ENCODE results near the gene MEF2D. TPM values are rescaled to one million over a fixed set of nuclear protein-coding genes. Genes with fewer than 3 reads are reported as not detected.

MEF2D gene
- total RNA-seq, 1 donor from 2014 or later: 37.8 TPM

- DNase-seq (ENCODE audit: low spot score in 2 of 2, unreplicated experiment in 2 of 2): no peak
- Mint-ChIP-seq H3K4me1 (no peaks in the 10 kb centered on the region), H3K27me3 (ENCODE audit: low read depth) (no peaks in the 10 kb centered on the region), H3K4me3 (no peak overlapping the region), H3K27ac (no peak overlapping the region), H3K9me3 (no peaks in the 10 kb centered on the region), H3K36me3 (peaks cover 45% of the 10 kb centered on the region)
- no peak for TF ChIP-seq CTCF (IDR thresholded peaks at IDR 0.05; ENCODE audit: unreplicated experiment)
Observed at GRCh38 chr1:156475568-156476500, 24.7 kb downstream of the MEF2D start.

- H3K9me3 Mint-ChIP-seq: no peaks in the 10 kb centered on the region
- no peaks in the 10 kb centered on the region for H3K27me3 Mint-ChIP-seq (ENCODE audit: low read depth)
- H3K36me3 Mint-ChIP-seq: peaks cover 37% of the 10 kb centered on the region
- no peak overlapping the region for H3K4me3 Mint-ChIP-seq
- no peak for TF ChIP-seq CTCF (IDR thresholded peaks at IDR 0.05; ENCODE audit: unreplicated experiment)
- no peak for DNase-seq (ENCODE audit: low spot score in 2 of 2, unreplicated experiment in 2 of 2)
- H3K27ac Mint-ChIP-seq: no peak overlapping the region
- H3K4me1 Mint-ChIP-seq: no peaks in the 10 kb centered on the region
Observed at GRCh38 chr1:156474966-156475365, 25.6 kb downstream of the MEF2D start.

- Mint-ChIP-seq H3K4me1 (no peaks in the 10 kb centered on the region), H3K9me3 (no peaks in the 10 kb centered on the region), H3K27me3 (ENCODE audit: low read depth) (no peaks in the 10 kb centered on the region), H3K4me3 (no peak overlapping the region), H3K36me3 (peaks cover 34% of the 10 kb centered on the region), H3K27ac (peak overlapping the region; percentile 58)
- no peak for DNase-seq (ENCODE audit: low spot score in 2 of 2, unreplicated experiment in 2 of 2)
- TF ChIP-seq CTCF (IDR thresholded peaks at IDR 0.05; ENCODE audit: unreplicated experiment): no peak
Observed at GRCh38 chr1:156471496-156472490, 28.8 kb downstream of the MEF2D start.

- no peak overlapping the region for H3K27ac Mint-ChIP-seq
- H3K4me3 Mint-ChIP-seq: no peak overlapping the region
- no peak for DNase-seq (ENCODE audit: low spot score in 2 of 2, unreplicated experiment in 2 of 2)
- H3K36me3 Mint-ChIP-seq: peaks cover 33% of the 10 kb centered on the region
- no peak for TF ChIP-seq CTCF (IDR thresholded peaks at IDR 0.05; ENCODE audit: unreplicated experiment)
- H3K27me3 Mint-ChIP-seq (ENCODE audit: low read depth): no peaks in the 10 kb centered on the region
- no peaks in the 10 kb centered on the region for H3K9me3 Mint-ChIP-seq
- H3K4me1 Mint-ChIP-seq: no peaks in the 10 kb centered on the region
Observed at GRCh38 chr1:156470473-156470872, 30.1 kb downstream of the MEF2D start.

GRCh38 chr1:156468693-156469345 is 31.8 kb downstream of the MEF2D start:
- Mint-ChIP-seq H3K4me3 (no peak overlapping the region), H3K27me3 (ENCODE audit: low read depth) (no peaks in the 10 kb centered on the region), H3K4me1 (peaks cover 2% of the 10 kb centered on the region), H3K9me3 (no peaks in the 10 kb centered on the region), H3K36me3 (peaks cover 31% of the 10 kb centered on the region), H3K27ac (no peak overlapping the region)
- DNase-seq (ENCODE audit: low spot score in 2 of 2, unreplicated experiment in 2 of 2): no peak
- no peak for TF ChIP-seq CTCF (IDR thresholded peaks at IDR 0.05; ENCODE audit: unreplicated experiment)

Measured in mesothelial cell of epicardium (in vitro differentiated cells).